HT-29 (cell line): ENCODE results near the gene KCNIP1. TPM values are rescaled to one million over a fixed set of nuclear protein-coding genes. Genes with fewer than 3 reads are reported as not detected.
A peak's percentile ranks its signal among the peaks of the same experiment; 100 is the strongest.

Experiments used
- DNase-seq: peaks from one replicate; pipeline ENCODE4 v3.0.0-alpha.2; 2015; ENCODE audit warnings: low spot score
- total RNA-seq: library from RNA; depleted of rRNA; stranded (reverse); fragments of >200 nt; shearing (Covaris generic); gene quantifications from 2 replicates; pipeline ENCODE4 v1.2.3, GENCODE V29; 2014

The KCNIP1 gene
- total RNA-seq, 1 experiment from 2014 or later: not detected

DNA sequence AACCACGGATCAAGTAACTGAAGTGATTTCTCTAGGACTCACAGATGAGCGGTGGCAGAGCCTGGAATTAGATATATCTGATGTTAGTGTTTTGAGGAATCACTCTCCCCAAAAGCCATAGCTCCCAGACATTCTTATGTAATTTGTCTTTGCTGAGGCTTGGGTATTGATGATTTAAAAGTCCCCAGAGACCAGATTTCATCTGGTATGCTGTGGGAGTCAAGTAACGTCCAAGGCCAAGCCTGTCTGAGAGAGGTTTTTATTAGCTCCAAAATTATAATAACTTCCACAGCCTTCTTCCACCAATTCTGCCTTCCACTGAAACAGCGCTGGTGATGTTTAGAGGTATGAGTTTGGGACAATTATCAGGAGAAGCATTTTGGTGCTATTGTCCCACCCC lies 21.3 kb upstream of the KCNIP1 start:
- DNase-seq: no peak

DNA sequence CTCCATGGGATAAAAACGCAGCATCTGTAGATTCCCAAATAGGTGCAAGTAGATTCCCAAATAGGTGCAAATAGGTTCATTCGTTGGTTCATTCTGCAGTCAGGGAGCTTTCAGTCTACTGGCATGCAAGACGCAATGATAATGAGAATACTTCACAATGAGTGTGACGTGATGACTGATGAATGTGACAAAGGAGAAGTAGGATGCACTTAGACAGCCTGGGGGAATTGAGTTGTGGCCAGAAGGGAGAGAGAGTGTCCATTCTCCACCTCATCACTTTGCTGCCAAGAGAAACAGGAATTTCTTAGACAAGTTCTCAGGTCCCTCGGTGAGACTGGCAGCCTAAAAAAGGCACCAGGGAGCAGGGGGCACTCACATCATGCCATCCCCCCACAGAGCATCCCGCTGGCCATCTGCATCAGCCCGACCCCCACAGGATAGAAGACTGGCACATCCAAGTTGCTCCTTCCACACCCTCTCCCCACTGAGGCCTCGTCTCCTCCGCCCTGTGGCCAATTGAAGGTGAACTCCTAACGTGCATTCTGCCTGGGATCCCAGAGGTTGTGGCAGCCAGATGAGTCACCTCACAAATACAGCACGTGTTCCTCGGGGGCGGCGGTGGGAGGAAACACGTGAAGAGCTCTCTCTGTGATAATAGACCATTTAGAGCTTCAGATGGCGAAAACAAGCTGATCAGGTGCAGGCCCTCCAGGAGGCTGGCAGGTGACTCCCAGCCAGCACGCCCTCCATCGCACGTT lies 19.9 kb upstream of the KCNIP1 start:
- peak; percentile 30 for DNase-seq

- no peak for DNase-seq
Measured at GRCh38 chr5:170484459-170484831, 19.4 kb upstream of the KCNIP1 start.

GRCh38 chr5:170484847-170485615 lies 18.8 kb upstream of the KCNIP1 start:
- no peak for DNase-seq

DNA sequence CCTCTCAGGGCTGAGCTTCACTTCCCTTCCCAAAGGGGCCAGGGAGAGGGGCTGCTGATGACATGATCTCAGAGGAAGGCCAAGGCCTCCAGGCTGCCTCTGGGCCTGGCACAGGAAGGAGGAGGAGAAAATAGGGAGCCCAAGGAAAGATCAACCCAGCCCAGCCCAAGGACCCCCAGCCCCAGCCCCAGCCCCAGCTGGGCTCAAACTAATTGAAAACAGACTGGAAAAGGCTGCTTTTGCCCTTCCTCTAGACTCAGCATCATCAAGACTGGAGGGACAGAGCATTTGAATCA lies 18.3 kb upstream of the KCNIP1 start:
- DNase-seq: no peak

GRCh38 chr5:170486371-170486770 lies 17.4 kb upstream of the KCNIP1 start:
- no peak for DNase-seq

GRCh38 chr5:170488570-170488969 lies 15.2 kb upstream of the KCNIP1 start:
- no peak for DNase-seq

- DNase-seq: no peak
Measured at GRCh38 chr5:170489199-170489598, 14.6 kb upstream of the KCNIP1 start.

- no peak for DNase-seq
Measured at GRCh38 chr5:170490381-170490780, 13.4 kb upstream of the KCNIP1 start.

DNA sequence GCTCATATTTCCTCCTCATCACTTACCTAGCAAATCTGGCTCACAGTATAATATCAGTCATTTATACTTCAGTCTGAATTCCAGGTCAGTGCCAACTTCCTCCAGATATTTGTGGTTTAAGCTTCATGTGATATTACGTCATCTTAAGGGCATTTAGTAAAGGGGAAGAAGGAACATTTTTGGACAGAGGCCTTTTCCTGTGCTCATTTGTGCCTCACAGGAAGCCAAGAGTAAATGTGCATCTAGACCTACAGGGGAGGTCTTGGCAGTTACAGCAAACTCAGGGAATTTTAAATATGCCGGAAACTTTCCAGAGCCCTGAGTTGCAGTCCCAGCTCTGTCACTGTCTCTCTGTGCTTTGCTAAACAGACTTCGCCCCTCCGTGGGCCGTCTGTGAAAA lies 12.3 kb upstream of the KCNIP1 start:
- no peak for DNase-seq

DNA sequence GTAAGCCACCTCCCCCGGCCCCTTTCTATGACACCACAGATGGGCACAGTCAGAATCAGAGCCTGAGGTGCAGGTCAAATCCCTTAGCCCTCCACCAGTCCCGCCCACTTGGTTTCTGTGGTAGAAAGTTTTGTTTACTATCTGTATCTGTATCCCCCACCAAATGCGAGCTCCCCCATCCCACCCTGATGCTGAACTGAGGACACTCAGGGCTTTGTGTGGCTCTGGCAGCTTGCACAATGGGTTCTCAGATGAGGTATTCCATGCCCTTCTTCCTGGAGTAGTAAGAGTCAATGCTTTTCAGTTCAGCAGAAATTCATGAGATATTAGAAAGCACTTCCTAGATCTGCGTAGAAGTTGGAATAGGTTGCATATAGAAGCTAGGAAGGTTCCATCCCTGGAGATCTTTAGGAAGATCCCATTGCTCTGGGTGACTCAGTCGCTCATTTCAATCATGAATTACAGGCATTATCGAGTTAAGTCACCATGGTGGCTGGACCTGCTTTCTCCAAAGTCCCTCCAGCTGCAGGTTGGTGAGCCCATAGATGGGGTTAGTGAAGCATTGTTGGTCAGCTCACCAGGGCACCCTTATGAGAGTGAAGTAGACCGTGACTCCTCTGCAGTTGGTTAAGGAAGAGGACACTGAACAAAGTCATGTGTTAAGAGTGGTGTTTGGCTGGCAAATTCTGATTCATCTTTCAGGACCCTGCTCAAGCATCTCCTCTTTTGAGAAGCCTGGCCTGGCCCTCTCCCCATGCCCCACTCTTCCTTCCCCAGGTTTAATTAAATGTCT lies 10.6 kb upstream of the KCNIP1 start:
- DNase-seq: no peak

DNA sequence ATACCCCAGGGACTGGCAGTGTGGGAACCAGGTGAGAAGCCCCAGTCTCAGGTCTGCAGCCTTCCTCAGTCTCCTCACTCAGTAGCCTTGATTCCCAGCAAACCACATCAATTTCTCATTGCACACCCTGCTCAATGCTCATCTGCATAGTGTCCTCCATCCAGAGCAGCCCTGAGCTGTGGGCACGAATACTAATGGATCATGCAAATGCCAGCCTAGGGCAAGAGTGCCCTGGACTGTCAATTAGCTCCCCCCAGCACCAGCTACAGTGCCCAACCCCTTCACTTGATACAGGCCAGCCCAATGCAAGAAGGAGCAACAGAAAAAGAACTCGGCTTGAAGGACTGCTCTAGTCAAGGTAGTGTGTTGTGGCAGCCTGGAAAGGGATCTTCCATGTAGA lies 9.8 kb upstream of the KCNIP1 start:
- DNase-seq: no peak

GRCh38 chr5:170495825-170496661 lies 7.8 kb upstream of the KCNIP1 start:
- no peak for DNase-seq

DNA sequence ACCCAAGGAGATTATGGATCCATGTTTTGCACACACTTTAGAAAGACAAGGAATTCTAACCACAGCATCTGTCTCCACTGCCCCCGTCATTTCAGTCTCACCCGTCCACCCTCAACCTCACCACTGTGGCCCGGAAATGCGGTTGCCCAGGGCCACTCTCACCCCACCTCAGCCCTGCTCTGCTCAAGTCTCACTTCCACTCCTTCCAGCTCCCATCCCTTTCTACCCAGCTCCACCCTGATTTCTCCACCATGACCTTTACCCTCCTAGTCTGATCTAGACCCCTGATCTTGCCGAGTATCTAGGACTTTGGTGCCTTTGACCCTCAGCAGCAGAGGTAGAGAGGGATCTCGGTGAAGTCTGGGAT lies 7.2 kb upstream of the KCNIP1 start:
- DNase-seq: no peak

DNA sequence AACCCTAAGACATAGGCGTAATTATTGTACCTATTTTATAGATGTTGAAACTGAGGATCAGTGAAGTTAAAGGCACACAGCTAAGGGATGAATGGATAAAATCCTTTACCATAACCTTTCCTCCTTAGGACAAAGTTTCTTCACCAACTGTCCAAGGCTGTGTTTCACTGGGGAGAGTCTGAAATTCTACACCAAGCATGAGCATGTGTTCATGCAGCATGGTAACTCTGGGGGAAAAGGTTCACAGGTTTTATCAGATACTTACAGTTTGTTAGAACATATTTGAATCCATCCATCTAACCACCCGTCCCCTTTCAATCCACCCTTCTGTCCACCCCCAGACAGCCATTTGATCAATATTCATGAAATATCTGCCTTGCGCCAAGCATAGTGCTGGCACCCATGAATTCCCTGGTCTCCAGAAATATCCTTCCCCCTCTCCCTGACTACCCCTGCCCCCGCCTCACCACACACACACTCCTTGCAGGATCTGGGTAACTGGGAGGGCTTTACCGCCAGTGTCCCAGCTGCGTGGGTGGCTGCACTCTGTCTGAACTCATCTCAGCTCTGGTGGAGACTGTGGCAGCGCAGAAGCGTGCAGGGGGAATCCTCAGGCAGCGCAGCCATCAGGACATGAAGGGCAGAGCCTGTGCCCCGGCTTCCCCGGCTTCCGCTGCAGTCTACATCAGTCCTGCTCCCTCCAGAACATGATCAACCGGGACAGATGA lies 6.3 kb upstream of the KCNIP1 start:
- no peak for DNase-seq

- no peak for DNase-seq
Measured at GRCh38 chr5:170498811-170499351, 4.9 kb upstream of the KCNIP1 start.

GRCh38 chr5:170499621-170500020 lies 4.2 kb upstream of the KCNIP1 start:
- DNase-seq: no peak

DNA sequence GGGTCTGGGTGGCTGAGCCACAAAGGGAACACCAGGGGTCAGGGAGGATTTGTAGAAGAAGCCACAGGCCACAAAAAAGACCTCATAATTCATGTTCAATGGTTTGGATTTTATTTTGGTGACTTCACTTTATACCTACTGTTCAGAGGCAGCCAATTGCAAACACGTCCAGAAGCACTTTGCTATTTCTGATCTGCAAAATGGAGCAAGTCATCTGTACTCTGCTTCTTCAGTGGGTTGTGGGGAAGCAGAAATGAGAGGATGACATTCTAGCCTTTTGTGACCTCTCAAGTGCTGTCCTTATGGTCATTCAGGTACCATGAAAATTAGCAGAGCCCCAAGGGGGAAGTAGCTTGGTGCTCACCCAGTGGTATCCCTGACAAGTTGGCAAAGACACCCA lies 2.5 kb upstream of the KCNIP1 start:
- DNase-seq: no peak

GRCh38 chr5:170501931-170502330 lies 1.9 kb upstream of the KCNIP1 start:
- no peak for DNase-seq

GRCh38 chr5:170504616-170505266 lies 921 bp downstream of the KCNIP1 start:
- DNase-seq: no peak
